GM12801 (cell line): ENCODE measurements around the gene PAK2.

ENCODE experiments used
- CTCF ChIP-seq: IDR thresholded peaks from one replicate; pipeline ENCODE4 v1.5.1; 2011; ENCODE audit warnings: control low read depth; ENCODE audit not compliant: insufficient read length; ENCODE audit errors: extremely low read depth

The PAK2 gene

GRCh38 chr3:196875258-196875657 is 135.6 kb downstream of the PAK2 start:
- TF ChIP-seq CTCF, result no peak
